ENCODE data around the gene TUSC2. TPM values are rescaled to one million over a fixed set of nuclear protein-coding genes. Genes with fewer than 3 reads are reported as not detected.

TUSC2 gene
- total RNA-seq, 6 experiments from 2014 or later = 9.7 to 36.9 (median 12.5) TPM

DNA sequence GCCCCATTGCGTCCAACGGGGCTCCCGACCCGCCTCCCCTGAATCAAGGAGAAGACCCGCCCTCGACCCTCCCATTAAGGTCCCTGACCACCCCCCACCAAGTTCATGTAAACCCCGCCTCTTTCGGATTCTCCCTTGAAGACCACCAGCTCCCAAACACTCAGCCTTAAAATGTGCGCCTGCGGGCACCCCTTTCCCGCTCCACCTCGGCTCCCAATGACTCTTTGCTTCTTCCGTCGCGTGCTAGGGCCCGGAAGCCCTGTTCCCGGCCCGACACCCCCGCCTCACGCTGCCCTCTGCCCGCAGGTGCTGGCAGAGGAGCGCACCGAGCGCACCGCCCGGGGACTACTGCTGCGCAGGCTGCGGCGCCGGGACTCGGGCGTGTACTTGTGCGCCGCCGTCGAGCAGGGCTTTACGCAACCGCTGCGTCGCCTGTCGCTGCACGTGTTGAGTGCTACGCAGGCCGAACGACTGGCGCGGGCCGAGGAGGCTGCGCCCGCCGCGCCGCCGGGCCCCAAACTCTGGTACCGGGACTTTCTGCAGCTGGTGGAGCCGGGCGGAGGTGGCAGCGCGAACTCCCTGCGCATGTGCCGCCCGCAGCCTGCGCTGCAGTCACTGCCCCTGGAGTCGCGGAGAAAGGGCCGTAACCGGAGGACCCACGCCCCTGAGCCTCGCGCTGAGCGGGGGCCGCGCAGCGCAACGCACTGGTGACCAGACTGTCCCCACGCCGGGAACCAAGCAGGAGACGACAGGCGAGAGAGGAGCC lies 51.8 kb downstream of the TUSC2 start:
- Histone ChIP-seq H3K27ac (no peak overlapping the region), H3K36me3 (no peaks in the 10 kb centered on the region), H3K9me3 (no peaks in the 10 kb centered on the region), H3K4me1 (peaks cover 0 to 29% (median 5%) of the 10 kb centered on the region in 4 donors), H3K4me3 (no peak overlapping the region), H3K27me3 (no peaks in the 10 kb centered on the region)
- intact Hi-C loops (cut with DNase I) = loop anchor here (5.0 kb wide), 2 partner anchors 51 to 84 kb away; partner anchors contain the start of genes GNAT1 (in 1 of the 2) and TUSC2 (in 1 of the 2)
- TF ChIP-seq, protein P1, sequence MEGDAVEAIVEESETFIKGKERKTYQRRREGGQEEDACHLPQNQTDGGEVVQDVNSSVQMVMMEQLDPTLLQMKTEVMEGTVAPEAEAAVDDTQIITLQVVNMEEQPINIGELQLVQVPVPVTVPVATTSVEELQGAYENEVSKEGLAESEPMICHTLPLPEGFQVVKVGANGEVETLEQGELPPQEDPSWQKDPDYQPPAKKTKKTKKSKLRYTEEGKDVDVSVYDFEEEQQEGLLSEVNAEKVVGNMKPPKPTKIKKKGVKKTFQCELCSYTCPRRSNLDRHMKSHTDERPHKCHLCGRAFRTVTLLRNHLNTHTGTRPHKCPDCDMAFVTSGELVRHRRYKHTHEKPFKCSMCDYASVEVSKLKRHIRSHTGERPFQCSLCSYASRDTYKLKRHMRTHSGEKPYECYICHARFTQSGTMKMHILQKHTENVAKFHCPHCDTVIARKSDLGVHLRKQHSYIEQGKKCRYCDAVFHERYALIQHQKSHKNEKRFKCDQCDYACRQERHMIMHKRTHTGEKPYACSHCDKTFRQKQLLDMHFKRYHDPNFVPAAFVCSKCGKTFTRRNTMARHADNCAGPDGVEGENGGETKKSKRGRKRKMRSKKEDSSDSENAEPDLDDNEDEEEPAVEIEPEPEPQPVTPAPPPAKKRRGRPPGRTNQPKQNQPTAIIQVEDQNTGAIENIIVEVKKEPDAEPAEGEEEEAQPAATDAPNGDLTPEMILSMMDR (IDR thresholded peaks at IDR 0.05) = no peak
- TF ChIP-seq POLR2A (IDR thresholded peaks at IDR 0.05) = no peak
- 19% methylated on average over 16 of the region's 79 CpGs for WGBS (ENCODE audit: insufficient coverage, low coverage, low lambda C conversion rate, missing lambda C conversion rate)
- ATAC-seq (no peak), DNase-seq (no peak)

DNA sequence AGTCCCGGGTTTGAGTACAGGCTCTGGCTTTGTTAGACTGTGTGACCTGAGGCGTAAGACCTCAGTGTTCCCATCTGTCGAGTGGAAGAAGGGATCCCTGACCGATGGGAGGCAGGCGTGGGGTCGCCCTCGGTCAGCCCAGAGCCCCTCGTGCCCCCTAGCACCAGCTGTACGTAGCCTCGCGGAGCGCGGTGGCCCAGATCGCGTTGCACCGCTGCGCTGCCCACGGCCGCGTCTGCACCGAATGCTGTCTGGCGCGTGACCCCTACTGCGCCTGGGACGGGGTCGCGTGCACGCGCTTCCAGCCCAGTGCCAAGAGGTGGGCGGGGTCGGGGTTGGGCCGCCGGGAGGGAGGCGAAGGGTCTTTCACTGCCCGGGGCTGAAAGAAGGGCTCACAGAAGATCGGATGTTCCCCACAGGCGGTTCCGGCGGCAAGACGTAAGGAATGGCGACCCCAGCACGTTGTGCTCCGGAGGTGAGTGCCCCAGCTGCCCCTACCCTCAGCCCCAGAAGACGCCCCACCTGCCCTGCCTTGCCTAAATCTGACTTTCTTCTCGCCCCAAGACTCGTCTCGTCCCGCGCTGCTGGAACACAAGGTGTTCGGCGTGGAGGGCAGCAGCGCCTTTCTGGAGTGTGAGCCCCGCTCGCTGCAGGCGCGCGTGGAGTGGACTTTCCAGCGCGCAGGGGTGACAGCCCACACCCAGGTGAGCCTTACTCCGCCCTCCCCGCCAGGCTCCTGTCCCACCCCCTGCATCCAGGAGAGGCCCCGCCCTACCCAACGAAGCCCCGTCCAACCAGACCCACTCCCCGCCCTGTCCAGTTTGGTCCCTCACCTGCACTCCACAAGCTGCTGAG lies 52.7 kb downstream of the TUSC2 start:
- DNase-seq (no peak), ATAC-seq (no peak)
- intact Hi-C loops (cut with DNase I) = loop anchor here (5.0 kb wide), 2 partner anchors 52 to 83 kb away; partner anchors contain the start of genes GNAT1 (in 1 of the 2) and TUSC2 (in 1 of the 2)
- Histone ChIP-seq H3K36me3 (no peaks in the 10 kb centered on the region), H3K27ac (no peak overlapping the region), H3K27me3 (no peaks in the 10 kb centered on the region), H3K9me3 (no peaks in the 10 kb centered on the region), H3K4me1 (peaks cover 0 to 31% (median 5%) of the 10 kb centered on the region in 4 donors), H3K4me3 (no peak overlapping the region)
- TF ChIP-seq, protein P1 (IDR thresholded peaks at IDR 0.05) = no peak
- no peak for TF ChIP-seq POLR2A (IDR thresholded peaks at IDR 0.05)
- 20% methylated on average over 1 of the region's 65 CpGs for WGBS (ENCODE audit: insufficient coverage, low coverage, low lambda C conversion rate, missing lambda C conversion rate)

Other genes starting within 250 kb of the TUSC2 start
- gene RBM5, start 239.3 kb downstream of the TUSC2 start, total RNA-seq = 10 to 100 TPM; 42.1 to 62.4 (median 46.4) TPM
- gene SEMA3F, start 172.9 kb downstream of the TUSC2 start, total RNA-seq = 1 to 10 TPM; 1.2 to 5.9 (median 4.2) TPM
- gene GNAT1, start 136.6 kb downstream of the TUSC2 start, total RNA-seq = under 1 TPM in 1 of 6 experiments, not detected in 5; 0.07 TPM
- 100 to 1,000 TPM in 4 of 6 experiments, 10 to 100 TPM in 2; 77.7 to 311 (median 190) TPM for gene SLC38A3, start 123.0 kb downstream of the TUSC2 start, total RNA-seq
- gene GNAI2, start 92.0 kb downstream of the TUSC2 start, total RNA-seq = 100 to 1,000 TPM in 2 of 6 experiments, 10 to 100 TPM in 4; 73.3 to 125 (median 98.7) TPM
- gene SEMA3B, start 59.1 kb downstream of the TUSC2 start, total RNA-seq = 1 to 10 TPM; 1.7 to 4.5 (median 2.6) TPM
- gene LSMEM2, start 49.1 kb downstream of the TUSC2 start, total RNA-seq = not detected
- 10 to 100 TPM; 40.8 to 71.0 (median 56.3) TPM for gene IFRD2, start 35.8 kb downstream of the TUSC2 start, total RNA-seq
- 1 to 10 TPM; 1.8 to 7.5 (median 3.1) TPM for gene HYAL3, start 28.8 kb downstream of the TUSC2 start, total RNA-seq
- 1 to 10 TPM; 2.5 to 6.2 (median 3.5) TPM for gene NAA80, start 28.8 kb downstream of the TUSC2 start, total RNA-seq
- gene HYAL1, start 24.6 kb downstream of the TUSC2 start, total RNA-seq = 100 to 1,000 TPM in 4 of 6 experiments, 10 to 100 TPM in 2; 90.6 to 157 (median 136) TPM
- 10 to 100 TPM; 13.0 to 41.6 (median 21.2) TPM for gene HYAL2, start 5.5 kb downstream of the TUSC2 start, total RNA-seq
- gene RASSF1, start 12.6 kb upstream of the TUSC2 start, total RNA-seq = 10 to 100 TPM in 3 of 6 experiments, 1 to 10 TPM in 3; 5.2 to 17.8 (median 9.1) TPM
- under 1 TPM; 0.25 to 0.70 (median 0.46) TPM for gene ZMYND10, start 17.5 kb upstream of the TUSC2 start, total RNA-seq
- 10 to 100 TPM; 10.6 to 18.3 (median 14.4) TPM for gene NPRL2, start 22.6 kb upstream of the TUSC2 start, total RNA-seq
- gene CYB561D2, start 22.6 kb upstream of the TUSC2 start, total RNA-seq = 10 to 100 TPM; 14.3 to 29.4 (median 20.7) TPM
- 10 to 100 TPM; 15.0 to 30.9 (median 19.2) TPM for gene TMEM115, start 31.3 kb upstream of the TUSC2 start, total RNA-seq
- under 1 TPM in 5 of 6 experiments, not detected in 1; 0.06 to 0.39 (median 0.26) TPM for gene CACNA2D2, start 175.4 kb upstream of the TUSC2 start, total RNA-seq
- 1 to 10 TPM; 2.0 to 7.8 (median 2.8) TPM for gene C3orf18, start 239.5 kb upstream of the TUSC2 start, total RNA-seq
- 10 to 100 TPM; 10.5 to 19.4 (median 14.0) TPM for gene HEMK1, start 241.3 kb upstream of the TUSC2 start, total RNA-seq